Measurements from ENCODE around the gene FMR1NB.

FMR1NB gene

GRCh38 chrX:147981038-147981752 lies at the start of gene FMR1NB:
Gene FMR1NB (plus strand): TSS chrX:147981337. CDS start chrX:147981403, 66 bp downstream.
- DNase-seq (ENCODE audit: low spot score), result no peak

- DNase-seq (ENCODE audit: low spot score), result no peak
These were observed 47.3 kb upstream of the FMR1NB start for GRCh38 chrX:147933815-147934214.

DNA sequence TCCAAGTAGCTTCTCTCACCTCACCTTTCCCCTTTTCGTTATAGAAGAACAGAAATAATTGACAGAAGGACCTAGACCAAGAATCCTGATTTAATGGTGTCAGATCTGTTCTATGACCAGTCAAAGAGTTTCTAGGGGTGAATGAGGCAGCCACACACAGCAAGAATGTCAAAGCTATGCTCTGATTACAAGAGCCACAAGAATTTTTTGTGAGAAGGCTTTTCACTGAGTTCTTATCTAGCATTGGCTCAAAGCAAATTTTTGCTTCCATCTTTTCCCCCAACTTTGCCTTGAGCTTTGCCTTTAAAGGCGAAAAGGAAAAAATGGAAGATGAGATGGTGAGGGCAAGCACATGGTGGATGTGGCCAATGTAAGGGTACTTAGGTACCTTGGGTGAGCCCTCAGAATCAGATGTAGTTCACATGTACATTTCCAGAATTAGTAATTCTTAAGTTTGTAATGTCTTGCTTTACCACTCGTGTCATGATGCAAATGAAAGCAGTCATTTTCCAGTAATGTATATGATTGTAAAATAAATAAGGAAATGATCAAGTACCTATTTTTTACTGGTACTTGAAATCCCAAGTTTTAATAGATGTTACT lies 45.9 kb upstream of the FMR1NB start:
- no peak for DNase-seq (ENCODE audit: low spot score)

GRCh38 chrX:147945286-147945685 lies 35.9 kb upstream of the FMR1NB start:
- no peak for DNase-seq (ENCODE audit: low spot score)

- DNase-seq (ENCODE audit: low spot score), result no peak
These were observed 32.6 kb upstream of the FMR1NB start for GRCh38 chrX:147948531-147948930.

DNA sequence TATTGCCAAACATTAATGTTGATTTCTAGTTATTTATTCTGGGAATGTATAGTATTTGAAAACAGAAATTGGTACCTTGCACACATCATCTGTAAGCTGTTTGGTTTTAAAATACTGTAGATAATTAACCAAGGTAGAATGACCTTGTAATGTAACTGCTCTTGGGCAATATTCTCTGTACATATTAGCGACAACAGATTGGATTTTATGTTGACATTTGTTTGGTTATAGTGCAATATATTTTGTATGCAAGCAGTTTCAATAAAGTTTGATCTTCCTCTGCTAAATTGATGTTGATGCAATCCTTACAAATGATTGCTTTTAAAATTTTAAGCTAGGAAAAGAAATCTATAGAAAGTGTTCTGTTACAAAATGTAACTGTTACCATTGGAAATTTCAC lies 30.8 kb upstream of the FMR1NB start:
- DNase-seq (ENCODE audit: low spot score), result no peak

DNA sequence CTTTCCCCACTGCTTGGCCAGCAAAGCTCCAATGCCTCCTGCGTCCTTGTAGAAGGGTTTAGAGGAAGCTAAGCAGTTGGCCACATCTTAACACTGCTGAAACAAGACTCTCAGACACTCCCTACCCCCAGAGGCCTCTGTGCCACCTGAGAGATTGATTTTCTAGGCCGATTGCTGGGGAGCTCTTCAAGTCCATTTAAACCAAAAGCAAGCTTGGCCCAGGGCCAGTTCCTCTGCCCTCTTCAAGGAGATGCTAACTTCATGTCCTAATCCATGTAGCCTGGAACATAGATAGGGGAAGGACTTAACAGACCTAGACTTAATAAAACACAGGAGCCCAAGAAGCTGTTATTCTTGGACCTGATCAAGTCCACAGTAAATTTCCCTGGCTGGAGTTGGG lies 27.2 kb upstream of the FMR1NB start:
- DNase-seq (ENCODE audit: low spot score), result no peak

GRCh38 chrX:147957291-147957690 lies 23.8 kb upstream of the FMR1NB start:
- no peak for DNase-seq (ENCODE audit: low spot score)

DNA sequence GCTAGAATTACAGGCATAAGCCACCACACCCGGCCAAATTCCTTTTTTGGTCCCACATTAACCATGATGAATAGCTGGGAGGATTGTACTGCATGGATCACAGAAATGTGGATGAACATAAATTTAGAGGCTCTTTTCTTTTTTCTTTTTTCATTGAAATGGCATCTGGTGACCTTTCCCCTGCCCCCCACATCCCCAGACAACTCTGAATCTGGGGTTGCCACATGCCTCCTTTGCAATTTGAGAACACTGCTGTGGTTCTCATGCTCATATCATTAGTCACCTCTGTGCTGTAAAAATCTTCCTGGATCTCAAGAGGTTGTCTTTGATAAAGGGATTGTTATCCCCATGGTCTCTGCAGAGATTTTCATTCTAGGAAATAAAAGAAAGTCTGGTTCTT lies 22.8 kb upstream of the FMR1NB start:
- DNase-seq (ENCODE audit: low spot score), result peak; percentile 26

DNA sequence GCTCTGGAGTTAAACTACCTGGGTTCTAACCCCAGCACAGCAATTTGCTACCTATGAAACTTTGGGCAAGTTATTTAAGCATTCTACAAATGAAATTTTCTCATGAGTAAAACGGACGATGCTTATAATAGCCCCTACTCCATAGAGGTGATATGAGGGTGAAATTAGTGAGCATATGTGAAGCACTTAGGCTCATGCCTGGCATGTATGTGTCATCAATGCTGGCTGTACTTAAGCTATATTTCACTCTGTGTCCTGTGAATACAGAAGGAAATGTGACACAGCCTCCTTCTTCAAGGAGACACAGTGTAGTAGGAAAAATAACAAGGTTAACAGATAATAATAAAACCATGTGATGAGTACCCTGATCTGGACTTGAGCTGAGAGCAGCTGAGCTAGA lies 20.4 kb upstream of the FMR1NB start:
- DNase-seq (ENCODE audit: low spot score), result no peak

DNA sequence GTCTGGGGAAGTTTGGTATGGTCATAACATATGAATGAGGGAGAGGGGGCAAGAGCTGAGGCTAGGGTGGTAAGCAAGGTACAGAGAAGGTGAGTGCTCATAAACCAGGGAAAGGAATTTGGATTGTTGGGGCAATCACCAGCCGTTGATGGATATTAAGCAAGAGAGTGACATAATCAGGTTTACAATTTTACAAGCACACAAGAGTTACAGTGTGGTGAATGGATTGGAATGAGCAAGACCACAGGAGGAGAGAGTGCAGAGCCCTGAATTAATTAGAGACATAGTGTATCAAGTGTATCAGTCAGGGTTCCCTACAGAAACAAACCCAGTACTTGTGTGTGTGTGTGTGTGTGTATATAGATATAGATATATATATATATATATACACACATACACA lies 18.7 kb upstream of the FMR1NB start:
- no peak for DNase-seq (ENCODE audit: low spot score)

DNA sequence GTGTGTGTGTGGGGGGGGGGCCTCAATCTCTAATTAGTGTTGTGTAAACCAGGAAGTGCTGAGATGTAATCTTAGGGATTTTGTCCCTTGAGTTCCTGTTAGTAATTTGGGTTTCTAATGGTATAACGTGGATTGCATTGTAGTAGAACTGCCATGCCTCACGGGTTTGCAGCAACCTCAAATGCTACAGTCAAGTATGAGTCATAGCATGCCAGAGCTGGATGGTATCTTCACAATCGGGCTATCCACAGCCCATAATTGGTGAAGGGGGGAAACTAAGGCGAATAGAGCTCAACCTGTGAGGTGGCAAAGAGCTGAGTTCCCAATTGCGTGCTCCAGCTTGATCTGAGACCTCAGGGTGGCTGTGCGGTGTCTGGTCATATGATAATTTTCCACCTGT lies 2.2 kb upstream of the FMR1NB start:
- DNase-seq (ENCODE audit: low spot score), result no peak

DNA sequence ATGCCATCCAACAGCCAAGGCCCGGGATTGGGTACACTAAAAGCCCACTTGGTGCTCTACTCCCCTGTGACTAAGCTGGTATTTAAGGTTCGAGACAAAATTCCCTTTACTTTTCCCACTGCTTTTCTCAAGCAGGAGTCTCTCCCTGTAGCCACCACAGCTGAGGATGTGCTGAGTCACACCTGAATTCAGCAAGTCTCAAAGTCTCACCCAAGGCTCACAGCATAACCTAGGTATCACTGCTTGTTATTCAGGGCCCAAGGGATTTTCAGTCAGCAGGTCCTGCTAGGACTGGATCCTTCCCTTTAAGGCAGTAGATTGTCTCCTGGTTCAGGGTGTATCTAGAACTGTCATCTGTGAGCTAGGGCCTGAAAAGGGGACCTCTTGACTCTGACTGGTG lies 39.2 kb downstream of the FMR1NB start:
- DNase-seq (ENCODE audit: low spot score), result no peak

GRCh38 chrX:148024425-148025148 lies 43.5 kb downstream of the FMR1NB start:
- DNase-seq (ENCODE audit: low spot score), result no peak

GRCh38 chrX:148035380-148035779 lies 54.2 kb downstream of the FMR1NB start:
- no peak for DNase-seq (ENCODE audit: low spot score)

GRCh38 chrX:148037020-148037419 lies 55.9 kb downstream of the FMR1NB start:
- DNase-seq (ENCODE audit: low spot score), result no peak

DNA sequence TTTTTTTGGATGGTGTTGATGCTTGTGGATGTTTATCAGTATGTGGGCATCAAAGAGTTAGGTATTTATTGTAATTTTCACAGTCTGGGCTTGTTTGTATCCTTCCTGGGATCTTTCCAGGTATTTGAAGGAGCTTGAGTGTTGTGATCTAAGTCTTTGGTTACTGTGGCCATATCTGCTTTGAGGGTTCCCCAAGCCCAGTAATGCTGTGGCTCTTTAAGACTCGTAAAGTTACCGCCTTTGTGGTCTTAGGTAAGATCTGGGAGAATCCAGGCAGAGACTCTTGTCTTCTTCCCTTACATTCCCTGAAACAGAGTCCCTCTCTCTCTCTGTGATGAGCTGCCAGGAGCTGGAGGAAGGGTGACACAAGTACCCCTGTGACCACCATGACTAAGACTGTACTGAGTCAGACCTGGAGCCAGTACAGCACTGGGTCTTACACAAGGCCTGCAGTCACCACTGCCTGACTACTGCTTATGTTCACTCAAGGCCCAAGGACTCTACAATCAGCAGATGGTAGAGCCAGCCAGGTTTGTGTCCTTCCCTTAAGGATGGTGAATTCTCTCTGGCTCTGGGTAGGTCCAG lies 62.2 kb downstream of the FMR1NB start:
- peak; percentile 5 for DNase-seq (ENCODE audit: low spot score)

GRCh38 chrX:148047200-148047599 lies 66.1 kb downstream of the FMR1NB start:
- no peak for DNase-seq (ENCODE audit: low spot score)

DNA sequence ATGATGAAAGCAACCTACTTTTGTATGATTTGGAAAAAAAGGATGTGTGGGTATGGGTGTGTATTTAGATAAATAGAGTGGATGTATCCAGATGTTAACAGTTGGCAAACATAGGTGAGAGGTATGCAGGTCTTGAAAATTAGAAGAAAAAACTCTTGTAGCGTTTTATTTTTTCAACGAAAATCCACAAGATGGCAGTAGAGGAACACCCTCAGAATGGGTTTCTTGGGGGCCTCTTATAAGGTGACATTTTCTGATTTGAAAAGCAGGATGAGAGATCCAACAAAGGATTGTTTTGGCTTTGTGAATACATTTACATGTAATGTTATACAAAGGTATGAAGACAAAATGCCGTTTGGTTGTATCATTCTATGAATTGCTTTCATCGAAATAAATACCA lies 68.3 kb downstream of the FMR1NB start:
- peak; percentile 14 for DNase-seq (ENCODE audit: low spot score)

GRCh38 chrX:148051973-148052372 lies 70.8 kb downstream of the FMR1NB start:
- DNase-seq (ENCODE audit: low spot score), result no peak

GRCh38 chrX:148067285-148067684 lies 86.1 kb downstream of the FMR1NB start:
- DNase-seq (ENCODE audit: low spot score), result no peak

- no peak for DNase-seq (ENCODE audit: low spot score)
These were observed 88.8 kb downstream of the FMR1NB start for GRCh38 chrX:148069759-148070503.
